HepG2 (cell line): ENCODE results near the gene ATN1. TPM values are rescaled to one million over a fixed set of nuclear protein-coding genes. Genes with fewer than 3 reads are reported as not detected.
A peak's percentile ranks its signal among the peaks of the same experiment; 100 is the strongest.

Experiments
- ATAC-seq: fragments of 200-7000 bp; cut with Tn5 transposase; 3 replicates; pipeline ENCODE4 v1.9.1; 2020; ENCODE audit warnings: mild to moderate bottlenecking, moderate library complexity
- BruUV-seq: library from RNA; stranded (reverse); fragments of 400-500 nt; replicated peaks from 2 replicates; lab custom pipeline; 2021; lab: Mats Ljungman, UMichigan
- CTCF ChIA-PET: fragments of 300-600 bp; formaldehyde crosslinking; extraction: SDS; loops from one replicate; lab custom pipeline; 2021; ENCODE audit warnings: low total read pairs, inconsistent platforms, low intra/inter-chr PET ratio; lab: Yijun Ruan, JAX
- POLR2A ChIA-PET: fragments of 350-600 bp; sonication (Branson Sonifier 250); formaldehyde crosslinking; loops from one replicate; lab custom pipeline; 2020; ENCODE audit warnings: antibody characterized with exemption, inconsistent platforms; lab: Yijun Ruan, JAX
- DNase-seq: peaks from one replicate; pipeline ENCODE4 v3.0.0-alpha.2; 2015; ENCODE audit warnings: low spot score
- FAIRE-seq: peaks from 3 replicates; lab custom pipeline; 2011; peaks lifted over from hg19 to GRCh38; lab: Jason Lieb, UNC
- H2AFZ ChIP-seq: one replicate; pipeline ENCODE4 v1.6.1; 2011; ENCODE audit warnings: low read length, inconsistent platforms
- H3K27ac ChIP-seq: fragments of 300-600 bp; 3 replicates; pipeline ENCODE4 v1.8.0; 2011; ENCODE audit warnings: mixed run types, mild to moderate bottlenecking, mixed read lengths, low read length, inconsistent platforms; ENCODE audit not compliant: insufficient read depth; ENCODE audit errors: extremely low read length
- H3K27me3 ChIP-seq, 2 experiments: fragments of 200-600 bp in 1 of 2; 2 replicates in 1 of 2; 3 replicates in 1 of 2; pipeline versions ENCODE4 v1.6.0 to v1.8.0; 2011; ENCODE audit warnings: low read length in 2 of 2, mild to moderate bottlenecking in 2 of 2, moderate library complexity in 2 of 2, inconsistent platforms in 1 of 2; ENCODE audit not compliant: insufficient read depth in 2 of 2, control insufficient read depth in 1 of 2
- H3K36me3 ChIP-seq, 2 experiments: fragments of 200-600 bp in 1 of 2; replicated peaks in 1 of 2; 2 replicates in 1 of 2; 3 replicates in 1 of 2; pipeline versions ENCODE4 v1.5.1 to v1.8.0; 2011; ENCODE audit warnings: low read length in 2 of 2, inconsistent platforms in 1 of 2; ENCODE audit not compliant: insufficient read depth in 2 of 2, control insufficient read depth in 1 of 2
- H3K4me1 ChIP-seq: 2 replicates; pipeline ENCODE4 v1.5.1; 2012; ENCODE audit warnings: low read length, inconsistent platforms; ENCODE audit not compliant: insufficient read depth
- H3K4me2 ChIP-seq: 2 replicates; pipeline ENCODE4 v1.6.0; 2011; ENCODE audit warnings: low read depth, low read length, inconsistent platforms
- H3K4me3 ChIP-seq, 3 experiments: fragments of 200-600 bp in 1 of 3; sonication (generic), shearing (Covaris generic) in 1 of 3; replicated peaks in 1 of 3; 2 replicates each; pipeline ENCODE4 v1.5.1; 2011 to 2016; ENCODE audit warnings: low read length in 3 of 3, inconsistent platforms in 2 of 3, low read depth in 2 of 3, mild to moderate bottlenecking in 2 of 3, control low read depth in 1 of 3, mixed read lengths in 1 of 3; ENCODE audit not compliant: insufficient read depth in 1 of 3
- H3K79me2 ChIP-seq: one replicate; pipeline ENCODE4 v1.6.1; 2011; ENCODE audit warnings: low read length, inconsistent platforms; ENCODE audit not compliant: insufficient read depth
- H3K9ac ChIP-seq: 2 replicates; pipeline ENCODE4 v1.6.0; 2011; ENCODE audit warnings: mild to moderate bottlenecking, low read depth, low read length, inconsistent platforms; ENCODE audit not compliant: insufficient read depth
- H3K9me3 ChIP-seq: 2 replicates; pipeline ENCODE4 v1.5.1; 2012; ENCODE audit warnings: mild to moderate bottlenecking, low read length
- H4K20me1 ChIP-seq: 2 replicates; pipeline ENCODE4 v1.6.0; 2011; ENCODE audit warnings: inconsistent platforms, mild to moderate bottlenecking, low read length, moderate library complexity; ENCODE audit not compliant: insufficient read depth
- CENPBD1 ChIP-seq: sonication (generic); formaldehyde crosslinking; IDR thresholded peaks from 2 replicates; pipeline ENCODE4 v1.8.0; 2022; ENCODE audit warnings: missing genetic modification reagents, low read depth, mild to moderate bottlenecking, borderline replicate concordance
- CREB1 ChIP-seq, 2 experiments: fragments of 450-650 bp in 1 of 2; IDR thresholded peaks; 2 replicates each; pipeline ENCODE4 v1.6.1; 2016 to 2017; ENCODE audit warnings: control low read depth in 1 of 2, mild to moderate bottlenecking in 1 of 2, missing compliant biosample characterization in 1 of 2, missing genetic modification characterization in 1 of 2
- ELF1 ChIP-seq: sonication (generic); formaldehyde crosslinking; IDR thresholded peaks from 2 replicates; pipeline ENCODE4 v1.4.0; 2020; ENCODE audit warnings: missing genetic modification reagents
- ETV5 ChIP-seq: IDR thresholded peaks from 2 replicates; pipeline ENCODE4 v1.6.1; 2018; ENCODE audit warnings: missing biosample characterization, missing genetic modification reagents, inconsistent platforms, borderline replicate concordance
- HOXA3 ChIP-seq: sonication (generic); formaldehyde crosslinking; IDR thresholded peaks from 2 replicates; pipeline ENCODE4 v1.5.0; 2020; ENCODE audit warnings: missing genetic modification reagents
- MEIS1 ChIP-seq: sonication (generic); formaldehyde crosslinking; IDR thresholded peaks from 2 replicates; pipeline ENCODE4 v1.9.0; 2021; ENCODE audit warnings: mild to moderate bottlenecking, missing genetic modification reagents, moderate library complexity, borderline replicate concordance
- NR2F6 ChIP-seq, 2 experiments: IDR thresholded peaks; 2 replicates each; pipeline ENCODE4 v1.6.1; 2016; ENCODE audit warnings: antibody characterized with exemption in 1 of 2, mild to moderate bottlenecking in 1 of 2
- RFXAP ChIP-seq: sonication (generic); formaldehyde crosslinking; IDR thresholded peaks from 2 replicates; pipeline ENCODE4 v1.4.0; 2020; ENCODE audit warnings: missing genetic modification reagents, borderline replicate concordance
- TCF12 ChIP-seq, 2 experiments: fragments of 450-650 bp in 1 of 2; sonication (generic) in 1 of 2; formaldehyde crosslinking in 1 of 2; IDR thresholded peaks; 2 replicates each; pipeline versions ENCODE4 v1.6.1 to v1.8.0; 2017 to 2022; ENCODE audit warnings: antibody characterized with exemption in 1 of 2, mild to moderate bottlenecking in 1 of 2, missing genetic modification reagents in 1 of 2, moderate library complexity in 1 of 2
- TFE3 ChIP-seq: IDR thresholded peaks from 2 replicates; pipeline ENCODE4 v1.6.1; 2016
- ZBTB1 ChIP-seq: sonication (generic); formaldehyde crosslinking; IDR thresholded peaks from 2 replicates; pipeline ENCODE4 v1.4.0; 2020; ENCODE audit warnings: missing genetic modification reagents, borderline replicate concordance
- ZFP36L1 ChIP-seq: sonication (generic); formaldehyde crosslinking; IDR thresholded peaks from 2 replicates; pipeline ENCODE4 v1.8.0; 2022; ENCODE audit warnings: mild to moderate bottlenecking, missing genetic modification reagents, moderate library complexity
- ZNF274 ChIP-seq: sonication (generic); formaldehyde crosslinking; IDR thresholded peaks from 2 replicates; pipeline ENCODE4 v1.5.1; 2020; ENCODE audit warnings: mild to moderate bottlenecking, missing genetic modification reagents
- ZNF292 ChIP-seq: sonication (generic); formaldehyde crosslinking; IDR thresholded peaks from 2 replicates; pipeline ENCODE4 v1.8.1; 2022; ENCODE audit warnings: mild to moderate bottlenecking, low read depth, missing genetic modification reagents, borderline replicate concordance
- WGBS: methylation state at CpG from one replicate; pipeline ENCODE4 v1.1.6; 2017; ENCODE audit warnings: low lambda C conversion rate; 5-methylcytosine and 5-hydroxymethylcytosine counted together
- in situ Hi-C: cut with HindIII; loops from 2 replicates; pipeline ENCODE4 v1.10.0; 2017; ENCODE audit warnings: low pct_unique_long_range_greater_than_20kb; ENCODE audit not compliant: extremely low pct_ligation_motif_present
- intact Hi-C: fragments of 100-400 bp; cut with micrococcal nuclease; formaldehyde crosslinking; loops from one replicate; pipeline ENCODE4 v1.10.0; 2022; ENCODE audit not compliant: unreplicated experiment
- polyA plus RNA-seq, 8 experiments: library from polyadenylated mRNA; depleted of rRNA in 3 of 8; stranded (reverse) in 7 of 8; unstranded in 1 of 8; fragments of >200 nt; fragmentation: Illumina TruSeq in 4 of 8; extraction: Trizol in 4 of 8; gene quantifications; 2 replicates each; pipeline versions ENCODE4 v1.2.1 to v1.2.3, GENCODE V29; 2011 to 2016; ENCODE audit warnings: low read depth in 4 of 8, missing spikeins in 1 of 8, mixed read lengths in 1 of 8; ENCODE audit not compliant: insufficient read depth in 1 of 8
- total RNA-seq, 5 experiments: library from RNA; depleted of rRNA; stranded (reverse); fragments of >200 nt; fragmentation: Illumina TruSeq; extraction: Trizol; gene quantifications; 2 replicates each; pipeline ENCODE4 v1.2.3, GENCODE V29; 2016; ENCODE audit warnings: low read depth in 1 of 5
- TF ChIP-seq, protein P1 (sequence below): sonication (generic); formaldehyde crosslinking; IDR thresholded peaks from 2 replicates; pipeline ENCODE4 v1.9.0; 2021; ENCODE audit warnings: missing genetic modification reagents, borderline replicate concordance

ATN1 gene
- total and polyA plus RNA-seq, 2 of the 13 experiments (the other 11 are each of a cell fraction or from before 2014, with no cell fraction given) = 2.1 to 8.6 TPM

DNA sequence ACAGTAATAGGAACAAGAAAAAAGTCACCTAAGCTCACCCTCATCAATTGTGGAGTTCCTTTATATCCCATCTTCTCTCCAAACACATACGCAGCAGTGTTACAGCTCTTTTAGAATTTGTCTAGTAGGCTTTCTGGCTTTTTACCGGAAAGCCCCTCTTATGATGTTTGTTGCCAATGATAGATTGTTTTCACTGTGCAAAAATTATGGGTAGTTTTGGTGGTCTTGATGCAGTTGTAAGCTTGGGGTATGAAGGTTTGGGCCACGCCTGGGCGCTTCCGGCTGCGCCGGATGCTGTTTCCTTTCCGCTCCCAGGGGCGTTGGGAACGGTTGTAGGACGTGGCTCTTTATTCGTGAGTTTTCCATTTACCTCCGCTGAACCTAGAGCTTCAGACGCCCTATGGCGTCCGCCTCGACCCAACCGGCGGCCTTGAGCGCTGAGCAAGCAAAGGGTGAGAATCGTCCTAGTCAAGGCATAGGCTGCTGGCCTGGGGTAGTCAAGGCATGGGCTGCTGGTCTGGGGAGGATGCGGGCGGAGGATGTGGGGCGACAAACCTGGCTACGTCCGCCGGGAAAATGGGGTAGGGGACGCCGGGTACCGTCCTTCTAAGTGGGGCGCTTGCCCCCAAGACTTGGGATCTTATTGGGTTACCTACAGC, 16.1 kb downstream of the ATN1 start, which contains the start of the genes C12orf57 and RNU7-1:
TSS of gene C12orf57 (plus strand) at position 301 of the 659 bp plus-strand sequence. CDS start at position 401, 100 bp downstream.
TSS of gene RNU7-1 (plus strand) at position 95 of the 659 bp plus-strand sequence.
- Histone ChIP-seq H4K20me1 (no peaks in the 10 kb centered on the region), H3K27ac (peak within 1 kb of the TSS; percentile 98), H3K9ac (peak within 1 kb of the TSS; percentile 82), H3K36me3 (peaks cover 0 to 9% of the 10 kb centered on the region in 2 experiments; a peak in 2 of 5 replicates), H3K4me3 (peak within 1 kb of the TSS; percentile 54 to 79 (median 73)), H3K9me3 (no peaks in the 10 kb centered on the region), H3K79me2 (no peaks in the 10 kb centered on the region), H3K27me3 (no peaks in the 10 kb centered on the region), H3K4me1 (peaks cover 41% of the 10 kb centered on the region), H2AFZ (no peak within 1 kb of the TSS), H3K4me2 (peak within 1 kb of the TSS; percentile 92)
- FAIRE-seq (no peak), ATAC-seq (peak; percentile 63), DNase-seq (peak; percentile 94)
- WGBS = under 1% methylated on average over 17 of the region's 31 CpGs
- intact Hi-C loops = loop anchor here (1.0 kb wide), 2 partner anchors 71 to 148 kb away; partner anchors contain the start of genes C1R and SPSB2
- in situ Hi-C loops = loop anchor here (10.0 kb wide), 1 partner anchor 171 kb away; no protein-coding TSS in a partner anchor
- ChIA-PET POLR2A (interaction anchor here (0.6 to 5.2 kb wide), 54 partner anchors 9 to 410 kb away, joined by 3 to 180 read pairs (median 6); partner anchors contain the start of genes ATN1, C1R, C1RL and C1S), CTCF (interaction anchor here (0.8 to 2.2 kb wide), 7 partner anchors 18 to 170 kb away, joined by 3 to 15 read pairs (median 3); partner anchors contain the start of genes C1RL and LPCAT3)
- BruUV-seq = TSS peak; percentile 91
- TF ChIP-seq RFXAP (peak; percentile 85; the same call in 1 of the 2 replicates), TFE3 (CRISPR knock-in tag) (peak; percentile 82), ZNF292 (no peak), MEIS1 (peak; percentile 25; the same call in 1 of the 2 replicates), ZBTB1 (no peak), TCF12 (IDR thresholded peaks at IDR 0.05) (no peak), TCF12 (CRISPR knock-in tag; IDR thresholded peaks at IDR 0.05) (peak; percentile 45; the same call in 1 of the 2 replicates), ZNF274 (CRISPR knock-in tag) (no peak), NR2F6 (IDR thresholded peaks at IDR 0.05) (peak; percentile 66; the same call in 1 of the 2 replicates), NR2F6 (CRISPR knock-in tag; IDR thresholded peaks at IDR 0.05) (peak; percentile 64), CENPBD1 (CRISPR knock-in tag) (peak; percentile 87; the same call in 1 of the 2 replicates), HOXA3 (CRISPR knock-in tag) (peak; percentile 63; the same call in 1 of the 2 replicates), ELF1 (CRISPR knock-in tag) (peak; percentile 70), ZFP36L1 (CRISPR knock-in tag) (peak; percentile 76; the same call in 1 of the 2 replicates), CREB1 (IDR thresholded peaks at IDR 0.05) (peak; percentile 16; the same call in 1 of the 2 replicates), CREB1 (CRISPR knock-in tag; IDR thresholded peaks at IDR 0.05) (peak; percentile 90), ETV5 (peak; percentile 90; the same call in 1 of the 2 replicates)
- TF ChIP-seq, protein P1, sequence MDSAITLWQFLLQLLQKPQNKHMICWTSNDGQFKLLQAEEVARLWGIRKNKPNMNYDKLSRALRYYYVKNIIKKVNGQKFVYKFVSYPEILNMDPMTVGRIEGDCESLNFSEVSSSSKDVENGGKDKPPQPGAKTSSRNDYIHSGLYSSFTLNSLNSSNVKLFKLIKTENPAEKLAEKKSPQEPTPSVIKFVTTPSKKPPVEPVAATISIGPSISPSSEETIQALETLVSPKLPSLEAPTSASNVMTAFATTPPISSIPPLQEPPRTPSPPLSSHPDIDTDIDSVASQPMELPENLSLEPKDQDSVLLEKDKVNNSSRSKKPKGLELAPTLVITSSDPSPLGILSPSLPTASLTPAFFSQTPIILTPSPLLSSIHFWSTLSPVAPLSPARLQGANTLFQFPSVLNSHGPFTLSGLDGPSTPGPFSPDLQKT (CRISPR knock-in tag) = peak; percentile 43; the same call in 1 of the 2 replicates
